ENCODE measurements around the gene STBD1.
"Not testable (repeated sequence)": the region's sequence is repeated elsewhere in the genome, so short reads cannot be mapped to it uniquely, and the experiment has no call there.

STBD1 gene

GRCh38 chr4:76278583-76278982, 27.9 kb upstream of the STBD1 start:
- DNase-seq (ENCODE audit: low read depth): peak; percentile 77

GRCh38 chr4:76279462-76279861, 27.1 kb upstream of the STBD1 start:
- no peak for DNase-seq (ENCODE audit: low read depth)

More at GRCh38 chr4:76278583-76278982, 27.9 kb upstream of the STBD1 start:
- TF ChIP-seq POLR2A (IDR thresholded peaks at IDR 0.05; ENCODE audit: extremely low read depth, insufficient read length): no peak
- TF ChIP-seq MYC (IDR thresholded peaks at IDR 0.05; ENCODE audit: low read depth, low read length): no peak
- no peak for TF ChIP-seq MAX (IDR thresholded peaks at IDR 0.05; ENCODE audit: low read depth, low read length)
- TF ChIP-seq CTCF (IDR thresholded peaks at IDR 0.05; ENCODE audit: low read depth, low read length): no peak
- H3K4me3 ChIP-seq (ENCODE audit: low read depth, low read length): no peak overlapping the region

GRCh38 chr4:76280488-76281441, 25.8 kb upstream of the STBD1 start:
- no peak for DNase-seq (ENCODE audit: low read depth)

More at GRCh38 chr4:76279462-76279861, 27.1 kb upstream of the STBD1 start:
- no peak overlapping the region for H3K4me3 ChIP-seq (ENCODE audit: low read depth, low read length)
- TF ChIP-seq MYC (IDR thresholded peaks at IDR 0.05; ENCODE audit: low read depth, low read length) (no peak), MAX (IDR thresholded peaks at IDR 0.05; ENCODE audit: low read depth, low read length) (no peak), POLR2A (IDR thresholded peaks at IDR 0.05; ENCODE audit: extremely low read depth, insufficient read length) (no peak), CTCF (IDR thresholded peaks at IDR 0.05; ENCODE audit: low read depth, low read length) (no peak)

GRCh38 chr4:76281594-76281993, 24.9 kb upstream of the STBD1 start:
- H3K4me3 ChIP-seq (ENCODE audit: low read depth, low read length); DNase-seq (ENCODE audit: low read depth): not testable (repeated sequence)

More at GRCh38 chr4:76280488-76281441, 25.8 kb upstream of the STBD1 start:
- TF ChIP-seq POLR2A (IDR thresholded peaks at IDR 0.05; ENCODE audit: extremely low read depth, insufficient read length) (no peak), MYC (IDR thresholded peaks at IDR 0.05; ENCODE audit: low read depth, low read length) (no peak), CTCF (IDR thresholded peaks at IDR 0.05; ENCODE audit: low read depth, low read length) (no peak), MAX (IDR thresholded peaks at IDR 0.05; ENCODE audit: low read depth, low read length) (no peak)
- no peak overlapping the region for H3K4me3 ChIP-seq (ENCODE audit: low read depth, low read length)

- no peak overlapping the region for H3K4me3 ChIP-seq (ENCODE audit: low read depth, low read length)
- DNase-seq (ENCODE audit: low read depth): no peak
- TF ChIP-seq MAX (IDR thresholded peaks at IDR 0.05; ENCODE audit: low read depth, low read length): no peak
- TF ChIP-seq POLR2A (IDR thresholded peaks at IDR 0.05; ENCODE audit: extremely low read depth, insufficient read length): no peak
- no peak for TF ChIP-seq MYC (IDR thresholded peaks at IDR 0.05; ENCODE audit: low read depth, low read length)
- TF ChIP-seq CTCF (IDR thresholded peaks at IDR 0.05; ENCODE audit: low read depth, low read length): no peak
These were observed 23.4 kb upstream of the STBD1 start for GRCh38 chr4:76282941-76283689.

- TF ChIP-seq MYC (IDR thresholded peaks at IDR 0.05; ENCODE audit: low read depth, low read length) (no peak), MAX (IDR thresholded peaks at IDR 0.05; ENCODE audit: low read depth, low read length) (no peak), CTCF (IDR thresholded peaks at IDR 0.05; ENCODE audit: low read depth, low read length) (no peak), POLR2A (IDR thresholded peaks at IDR 0.05; ENCODE audit: extremely low read depth, insufficient read length) (no peak)
- DNase-seq (ENCODE audit: low read depth): no peak
- H3K4me3 ChIP-seq (ENCODE audit: low read depth, low read length): no peak overlapping the region
These were observed 22.6 kb upstream of the STBD1 start for GRCh38 chr4:76283900-76284299.

- not testable (repeated sequence) for H3K4me3 ChIP-seq (ENCODE audit: low read depth, low read length); DNase-seq (ENCODE audit: low read depth)
These were observed 18.7 kb upstream of the STBD1 start for GRCh38 chr4:76287811-76288210.

Measured in NB4 (cell line).